GM12878 (cell line): ENCODE data around the gene TDRD7. TPM values are rescaled to one million over a fixed set of nuclear protein-coding genes. Genes with fewer than 3 reads are reported as not detected.

Experiments used
- BMI1 ChIP-seq: fragments of 450-650 bp; IDR thresholded peaks from 2 replicates; pipeline ENCODE4 v1.6.1; 2016; ENCODE audit warnings: mild to moderate bottlenecking, moderate library complexity, borderline replicate concordance
- FOS ChIP-seq: IDR thresholded peaks from 3 replicates; pipeline ENCODE4 v1.6.1; 2011; ENCODE audit warnings: borderline replicate concordance; ENCODE audit not compliant: insufficient read length; ENCODE audit errors: extremely low read depth
- GABPA ChIP-seq: IDR thresholded peaks from 2 replicates; pipeline ENCODE4 v1.6.1; 2014; ENCODE audit warnings: antibody characterized with exemption, low read depth, mild to moderate bottlenecking, inconsistent platforms
- HDGF ChIP-seq: fragments of 450-650 bp; IDR thresholded peaks from 2 replicates; pipeline ENCODE4 v1.6.1; 2016; ENCODE audit warnings: antibody characterized with exemption
- MYC ChIP-seq: IDR thresholded peaks from 2 replicates; pipeline ENCODE4 v1.6.1; 2011; ENCODE audit warnings: mild to moderate bottlenecking, low read length, moderate library complexity, inconsistent platforms; ENCODE audit not compliant: insufficient read depth, insufficient replicate concordance, insufficient read length, severe bottlenecking
- NR2C1 ChIP-seq: fragments of 450-650 bp; IDR thresholded peaks from 2 replicates; pipeline ENCODE4 v1.6.1; 2017; ENCODE audit warnings: antibody characterized with exemption, mild to moderate bottlenecking, moderate library complexity
- PML ChIP-seq: IDR thresholded peaks from 2 replicates; pipeline ENCODE4 v1.6.1; 2012; ENCODE audit warnings: low read length, inconsistent platforms
- POLR2A ChIP-seq: IDR thresholded peaks from 2 replicates; pipeline ENCODE4 v1.6.1; 2011; ENCODE audit warnings: low read depth, mild to moderate bottlenecking, low read length
- POU2F2 ChIP-seq: IDR thresholded peaks from 3 replicates; pipeline ENCODE4 v1.6.1; 2011; ENCODE audit warnings: low read depth, mild to moderate bottlenecking, low read length, borderline replicate concordance
- RB1 ChIP-seq: fragments of 450-650 bp; formaldehyde crosslinking; IDR thresholded peaks from 2 replicates; pipeline ENCODE4 v1.6.1; 2017; ENCODE audit warnings: mild to moderate bottlenecking, borderline replicate concordance
- RBBP5 ChIP-seq: fragments of 200-600 bp; sonication (generic); conservative IDR thresholded peaks from 2 replicates; pipeline ENCODE4 v1.6.1; 2016
- RELA ChIP-seq: fragments of 450-650 bp; IDR thresholded peaks from 2 replicates; pipeline ENCODE4 v1.8.0; 2014; ENCODE audit warnings: borderline replicate concordance; ENCODE audit not compliant: partially characterized antibody
- SP1 ChIP-seq: IDR thresholded peaks from one replicate; pipeline ENCODE4 v1.6.1; 2011; ENCODE audit warnings: low read depth, low read length
- SREBF1 ChIP-seq: IDR thresholded peaks from 2 replicates; pipeline ENCODE4 v1.6.1; 2012; ENCODE audit warnings: mild to moderate bottlenecking, low read length
- SREBF2 ChIP-seq: IDR thresholded peaks from 2 replicates; pipeline ENCODE4 v1.6.1; 2012; ENCODE audit warnings: mild to moderate bottlenecking, low read length
- SUZ12 ChIP-seq: fragments of 200-600 bp; sonication (generic); IDR thresholded peaks from one replicate; pipeline ENCODE4 v1.6.1; 2018; ENCODE audit warnings: antibody characterized with exemption, mild to moderate bottlenecking; ENCODE audit not compliant: unreplicated experiment
- ZZZ3 ChIP-seq: IDR thresholded peaks from 2 replicates; pipeline ENCODE4 v1.6.1; 2011; ENCODE audit warnings: low read depth; ENCODE audit not compliant: control insufficient read depth, insufficient read length
- polyA plus RNA-seq, 11 experiments: library from polyadenylated mRNA; depleted of rRNA in 4 of 11; unstranded in 6 of 11; stranded (reverse) in 5 of 11; fragments of >200 nt; fragmentation: Nextera tagmentation in 4 of 11; fragmentation: Illumina TruSeq in 1 of 11; extraction: Ambion mirVana in 4 of 11; extraction: Trizol in 1 of 11; gene quantifications; 1 replicate in 1 of 11; 2 replicates in 10 of 11; pipeline versions ENCODE4 v1.2.1 to v1.2.3, GENCODE V29; 2011 to 2016; ENCODE audit warnings: inconsistent platforms in 2 of 11, missing spikeins in 2 of 11, low read depth in 1 of 11
- total RNA-seq, 4 experiments: library from RNA; depleted of rRNA in 3 of 4; stranded (reverse); fragments of >200 nt in 3 of 4; fragmentation: Illumina TruSeq in 1 of 4; extraction: Trizol in 1 of 4; gene quantifications; 2 replicates each; pipeline versions ENCODE4 v1.2.1 to v1.2.3, GENCODE V29; 2013 to 2021
- TF ChIP-seq, protein P1 (sequence below): fragments of 450-650 bp; IDR thresholded peaks from 2 replicates; pipeline ENCODE4 v1.6.1; 2017; ENCODE audit warnings: borderline replicate concordance
- TF ChIP-seq, protein P2 (sequence below): fragments of 450-650 bp; IDR thresholded peaks from 2 replicates; pipeline ENCODE4 v1.6.1; 2016; ENCODE audit warnings: mild to moderate bottlenecking
- TF ChIP-seq, protein P3 (sequence below): fragments of 450-650 bp; IDR thresholded peaks from 2 replicates; pipeline ENCODE4 v1.6.1; 2017; ENCODE audit warnings: mild to moderate bottlenecking
- TF ChIP-seq, protein P4 (sequence below): fragments of 450-650 bp; IDR thresholded peaks from 2 replicates; pipeline ENCODE4 v1.6.1; 2017; ENCODE audit warnings: low read depth, mild to moderate bottlenecking, moderate library complexity
- TF ChIP-seq, protein P5 (sequence below): IDR thresholded peaks from 2 replicates; pipeline ENCODE4 v1.6.1; 2012; ENCODE audit warnings: low read depth, low read length, improper control_type of control experiment

Gene TDRD7
- total and polyA plus RNA-seq, 10 of the 15 experiments (the other 5 are each of a cell fraction or from before 2014, with no cell fraction given), result 5.7 to 26.4 (median 16.2) TPM

DNA sequence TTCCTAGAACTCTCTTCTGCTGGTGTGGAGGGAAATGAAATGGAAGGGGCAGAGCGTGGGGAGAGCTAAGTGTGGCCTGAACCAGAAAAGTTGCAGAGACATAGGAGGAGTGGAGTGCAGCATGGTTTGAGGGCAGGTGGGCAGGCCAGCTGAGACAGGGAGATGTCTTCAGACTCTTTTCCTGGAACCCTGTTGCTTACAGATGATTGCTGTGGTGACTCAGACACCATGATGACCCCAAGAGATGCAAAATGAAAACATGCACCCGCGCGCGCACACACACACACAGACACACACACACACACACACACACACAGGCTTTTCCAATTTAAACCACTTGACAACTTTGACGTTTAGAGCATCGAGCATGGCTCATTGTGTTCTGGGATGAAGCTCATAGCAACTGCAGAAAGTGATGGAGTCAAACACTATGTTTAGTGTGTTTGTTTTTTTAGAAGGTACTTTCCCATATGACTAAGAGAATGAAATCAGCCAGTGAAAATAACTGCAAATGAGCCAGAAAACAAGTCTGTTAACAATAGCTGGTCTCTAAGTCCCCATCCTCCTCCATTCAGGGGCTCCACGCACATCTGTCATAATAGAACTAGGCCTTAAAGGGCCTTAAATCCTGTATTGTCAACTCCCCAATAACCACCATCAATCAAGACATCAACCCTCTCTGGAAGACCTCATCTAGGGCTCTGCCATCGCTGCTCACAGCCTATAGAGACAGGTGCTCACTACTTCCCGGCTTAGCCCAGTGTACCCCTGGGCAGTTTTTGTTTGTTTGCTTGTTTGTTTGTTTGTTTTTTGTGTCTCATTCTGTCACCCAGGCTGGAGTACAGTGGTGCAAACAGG is 99.1 kb downstream of the TDRD7 start (continued):
- TF ChIP-seq, protein P1, sequence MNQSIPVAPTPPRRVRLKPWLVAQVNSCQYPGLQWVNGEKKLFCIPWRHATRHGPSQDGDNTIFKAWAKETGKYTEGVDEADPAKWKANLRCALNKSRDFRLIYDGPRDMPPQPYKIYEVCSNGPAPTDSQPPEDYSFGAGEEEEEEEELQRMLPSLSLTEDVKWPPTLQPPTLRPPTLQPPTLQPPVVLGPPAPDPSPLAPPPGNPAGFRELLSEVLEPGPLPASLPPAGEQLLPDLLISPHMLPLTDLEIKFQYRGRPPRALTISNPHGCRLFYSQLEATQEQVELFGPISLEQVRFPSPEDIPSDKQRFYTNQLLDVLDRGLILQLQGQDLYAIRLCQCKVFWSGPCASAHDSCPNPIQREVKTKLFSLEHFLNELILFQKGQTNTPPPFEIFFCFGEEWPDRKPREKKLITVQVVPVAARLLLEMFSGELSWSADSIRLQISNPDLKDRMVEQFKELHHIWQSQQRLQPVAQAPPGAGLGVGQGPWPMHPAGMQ, result no peak
- TF ChIP-seq, protein P2, sequence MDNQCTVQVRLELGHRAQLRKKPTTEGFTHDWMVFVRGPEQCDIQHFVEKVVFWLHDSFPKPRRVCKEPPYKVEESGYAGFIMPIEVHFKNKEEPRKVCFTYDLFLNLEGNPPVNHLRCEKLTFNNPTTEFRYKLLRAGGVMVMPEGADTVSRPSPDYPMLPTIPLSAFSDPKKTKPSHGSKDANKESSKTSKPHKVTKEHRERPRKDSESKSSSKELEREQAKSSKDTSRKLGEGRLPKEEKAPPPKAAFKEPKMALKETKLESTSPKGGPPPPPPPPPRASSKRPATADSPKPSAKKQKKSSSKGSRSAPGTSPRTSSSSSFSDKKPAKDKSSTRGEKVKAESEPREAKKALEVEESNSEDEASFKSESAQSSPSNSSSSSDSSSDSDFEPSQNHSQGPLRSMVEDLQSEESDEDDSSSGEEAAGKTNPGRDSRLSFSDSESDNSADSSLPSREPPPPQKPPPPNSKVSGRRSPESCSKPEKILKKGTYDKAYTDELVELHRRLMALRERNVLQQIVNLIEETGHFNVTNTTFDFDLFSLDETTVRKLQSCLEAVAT, result peak; percentile 48
- TF ChIP-seq PML (peak; percentile 71; the same call in 1 of the 2 replicates), POLR2A (no peak), SREBF2 (no peak), POU2F2 (no peak), RELA (peak; percentile 87), HDGF (peak; percentile 54; the same call in 1 of the 2 replicates), GABPA (peak; percentile 53; the same call in 1 of the 2 replicates), MYC (no peak), BMI1 (no peak), SP1 (no peak), SUZ12 (no peak), RBBP5 (no peak), ZZZ3 (no peak), RB1 (no peak), SREBF1 (no peak), NR2C1 (no peak), FOS (no peak)
- TF ChIP-seq, protein P3, sequence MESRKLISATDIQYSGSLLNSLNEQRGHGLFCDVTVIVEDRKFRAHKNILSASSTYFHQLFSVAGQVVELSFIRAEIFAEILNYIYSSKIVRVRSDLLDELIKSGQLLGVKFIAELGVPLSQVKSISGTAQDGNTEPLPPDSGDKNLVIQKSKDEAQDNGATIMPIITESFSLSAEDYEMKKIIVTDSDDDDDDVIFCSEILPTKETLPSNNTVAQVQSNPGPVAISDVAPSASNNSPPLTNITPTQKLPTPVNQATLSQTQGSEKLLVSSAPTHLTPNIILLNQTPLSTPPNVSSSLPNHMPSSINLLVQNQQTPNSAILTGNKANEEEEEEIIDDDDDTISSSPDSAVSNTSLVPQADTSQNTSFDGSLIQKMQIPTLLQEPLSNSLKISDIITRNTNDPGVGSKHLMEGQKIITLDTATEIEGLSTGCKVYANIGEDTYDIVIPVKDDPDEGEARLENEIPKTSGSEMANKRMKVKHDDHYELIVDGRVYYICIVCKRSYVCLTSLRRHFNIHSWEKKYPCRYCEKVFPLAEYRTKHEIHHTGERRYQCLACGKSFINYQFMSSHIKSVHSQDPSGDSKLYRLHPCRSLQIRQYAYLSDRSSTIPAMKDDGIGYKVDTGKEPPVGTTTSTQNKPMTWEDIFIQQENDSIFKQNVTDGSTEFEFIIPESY, result no peak
- TF ChIP-seq, protein P4, sequence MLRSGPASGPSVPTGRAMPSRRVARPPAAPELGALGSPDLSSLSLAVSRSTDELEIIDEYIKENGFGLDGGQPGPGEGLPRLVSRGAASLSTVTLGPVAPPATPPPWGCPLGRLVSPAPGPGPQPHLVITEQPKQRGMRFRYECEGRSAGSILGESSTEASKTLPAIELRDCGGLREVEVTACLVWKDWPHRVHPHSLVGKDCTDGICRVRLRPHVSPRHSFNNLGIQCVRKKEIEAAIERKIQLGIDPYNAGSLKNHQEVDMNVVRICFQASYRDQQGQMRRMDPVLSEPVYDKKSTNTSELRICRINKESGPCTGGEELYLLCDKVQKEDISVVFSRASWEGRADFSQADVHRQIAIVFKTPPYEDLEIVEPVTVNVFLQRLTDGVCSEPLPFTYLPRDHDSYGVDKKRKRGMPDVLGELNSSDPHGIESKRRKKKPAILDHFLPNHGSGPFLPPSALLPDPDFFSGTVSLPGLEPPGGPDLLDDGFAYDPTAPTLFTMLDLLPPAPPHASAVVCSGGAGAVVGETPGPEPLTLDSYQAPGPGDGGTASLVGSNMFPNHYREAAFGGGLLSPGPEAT, result peak; percentile 76; the same call in 1 of the 2 replicates
- TF ChIP-seq, protein P5, sequence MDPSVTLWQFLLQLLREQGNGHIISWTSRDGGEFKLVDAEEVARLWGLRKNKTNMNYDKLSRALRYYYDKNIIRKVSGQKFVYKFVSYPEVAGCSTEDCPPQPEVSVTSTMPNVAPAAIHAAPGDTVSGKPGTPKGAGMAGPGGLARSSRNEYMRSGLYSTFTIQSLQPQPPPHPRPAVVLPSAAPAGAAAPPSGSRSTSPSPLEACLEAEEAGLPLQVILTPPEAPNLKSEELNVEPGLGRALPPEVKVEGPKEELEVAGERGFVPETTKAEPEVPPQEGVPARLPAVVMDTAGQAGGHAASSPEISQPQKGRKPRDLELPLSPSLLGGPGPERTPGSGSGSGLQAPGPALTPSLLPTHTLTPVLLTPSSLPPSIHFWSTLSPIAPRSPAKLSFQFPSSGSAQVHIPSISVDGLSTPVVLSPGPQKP, result no peak
